ENCODE results near the gene ARFRP1. TPM values are rescaled to one million over a fixed set of nuclear protein-coding genes. Genes with fewer than 3 reads are reported as not detected.

The ARFRP1 gene
- polyA plus RNA-seq, 1 experiment = 23.8 TPM

DNA sequence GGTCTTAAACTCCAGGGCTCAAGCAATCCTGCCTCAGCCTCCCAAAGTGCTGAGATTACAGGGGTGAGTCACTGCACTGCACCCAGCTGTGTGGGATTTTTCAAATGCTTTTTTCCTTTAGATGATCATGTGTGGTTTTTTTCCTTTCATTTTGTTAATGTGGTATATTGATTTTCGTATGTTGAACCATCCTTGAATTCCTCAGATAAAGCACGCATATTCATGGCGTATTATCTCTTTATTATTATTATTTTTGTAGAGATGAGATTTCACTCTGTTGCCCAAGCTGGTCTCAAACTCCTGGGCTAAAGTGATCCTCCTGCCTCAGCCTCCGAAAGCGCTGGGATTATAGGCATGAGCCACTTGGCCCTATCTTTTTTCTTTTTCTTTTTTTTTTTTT lies 7.1 kb upstream of the ARFRP1 start:
- TF ChIP-seq, protein P1, sequence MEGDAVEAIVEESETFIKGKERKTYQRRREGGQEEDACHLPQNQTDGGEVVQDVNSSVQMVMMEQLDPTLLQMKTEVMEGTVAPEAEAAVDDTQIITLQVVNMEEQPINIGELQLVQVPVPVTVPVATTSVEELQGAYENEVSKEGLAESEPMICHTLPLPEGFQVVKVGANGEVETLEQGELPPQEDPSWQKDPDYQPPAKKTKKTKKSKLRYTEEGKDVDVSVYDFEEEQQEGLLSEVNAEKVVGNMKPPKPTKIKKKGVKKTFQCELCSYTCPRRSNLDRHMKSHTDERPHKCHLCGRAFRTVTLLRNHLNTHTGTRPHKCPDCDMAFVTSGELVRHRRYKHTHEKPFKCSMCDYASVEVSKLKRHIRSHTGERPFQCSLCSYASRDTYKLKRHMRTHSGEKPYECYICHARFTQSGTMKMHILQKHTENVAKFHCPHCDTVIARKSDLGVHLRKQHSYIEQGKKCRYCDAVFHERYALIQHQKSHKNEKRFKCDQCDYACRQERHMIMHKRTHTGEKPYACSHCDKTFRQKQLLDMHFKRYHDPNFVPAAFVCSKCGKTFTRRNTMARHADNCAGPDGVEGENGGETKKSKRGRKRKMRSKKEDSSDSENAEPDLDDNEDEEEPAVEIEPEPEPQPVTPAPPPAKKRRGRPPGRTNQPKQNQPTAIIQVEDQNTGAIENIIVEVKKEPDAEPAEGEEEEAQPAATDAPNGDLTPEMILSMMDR (IDR thresholded peaks at IDR 0.05; ENCODE audit: low read depth, low read length) = no peak
- peaks cover 27% of the 10 kb centered on the region for H3K9me3 ChIP-seq (ENCODE audit: control insufficient read depth, insufficient read depth, low read length)
- no peak for DNase-seq (ENCODE audit: low read depth, low spot score)
- no peaks in the 10 kb centered on the region for H3K27me3 ChIP-seq (ENCODE audit: control insufficient read depth, insufficient read depth, low read length)
- no peak overlapping the region for H3K4me3 ChIP-seq (ENCODE audit: low read depth, low read length)
- ChIA-PET POLR2A (no interaction called here), CTCF (no interaction called here)
- H3K27ac ChIP-seq (ENCODE audit: low read depth, low read length) = no peak overlapping the region

DNA sequence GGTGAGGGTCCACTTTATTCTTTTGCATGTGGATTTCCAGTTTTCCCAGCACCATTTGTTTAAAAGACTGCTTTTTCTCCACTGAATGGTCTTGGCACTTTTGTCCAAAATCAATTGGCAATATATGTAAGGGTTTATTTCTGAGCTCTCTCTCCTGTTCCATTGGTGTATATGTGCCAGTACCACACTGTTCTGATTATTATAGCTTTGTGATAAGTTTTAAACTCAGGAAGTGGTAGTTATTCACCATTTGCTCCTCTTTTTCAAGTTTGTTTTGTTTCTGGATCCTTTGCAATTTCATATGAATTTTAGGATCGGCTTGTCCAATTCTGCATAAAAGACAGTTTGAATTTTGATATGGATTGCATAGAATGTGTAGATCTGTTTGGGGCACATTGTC lies 4.4 kb upstream of the ARFRP1 start:
- Histone ChIP-seq H3K9me3 (ENCODE audit: control insufficient read depth, insufficient read depth, low read length) (peaks cover 18% of the 10 kb centered on the region), H3K27me3 (ENCODE audit: control insufficient read depth, insufficient read depth, low read length) (no peaks in the 10 kb centered on the region), H3K27ac (ENCODE audit: low read depth, low read length) (no peak overlapping the region), H3K4me3 (ENCODE audit: low read depth, low read length) (no peak overlapping the region)
- TF ChIP-seq, protein P1 (IDR thresholded peaks at IDR 0.05; ENCODE audit: low read depth, low read length) = no peak
- DNase-seq (ENCODE audit: low read depth, low spot score) = no peak
- CTCF ChIA-PET = no interaction called here
- POLR2A ChIA-PET = no interaction called here

DNA sequence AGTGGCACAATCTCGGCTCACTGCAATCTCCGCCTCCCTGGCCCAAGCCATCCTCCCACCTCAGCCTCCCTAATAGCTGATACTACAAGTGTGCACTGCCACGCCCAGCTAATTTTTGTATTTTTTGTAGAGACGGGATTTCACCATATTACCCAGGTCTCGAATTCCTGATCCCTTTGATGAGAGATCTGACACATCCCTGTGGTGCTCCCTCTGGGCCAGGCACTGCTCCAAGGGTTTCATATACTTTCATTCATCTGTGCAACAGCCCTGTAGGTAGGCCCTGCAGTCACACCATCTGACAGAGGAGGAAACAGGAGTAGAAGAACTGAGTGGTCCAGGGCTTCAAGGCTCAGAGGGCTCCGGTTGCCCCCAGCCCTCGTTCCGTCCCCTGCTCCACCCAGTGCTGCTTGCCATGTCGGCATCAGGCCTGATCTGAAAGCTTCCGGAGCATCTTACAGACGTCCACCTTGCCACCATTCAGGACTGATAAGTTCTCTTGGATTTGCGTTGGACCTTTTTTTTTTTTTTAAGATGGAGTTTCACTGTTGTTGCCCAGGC lies 3.4 kb upstream of the ARFRP1 start:
- DNase-seq (ENCODE audit: low read depth, low spot score) = no peak

DNA sequence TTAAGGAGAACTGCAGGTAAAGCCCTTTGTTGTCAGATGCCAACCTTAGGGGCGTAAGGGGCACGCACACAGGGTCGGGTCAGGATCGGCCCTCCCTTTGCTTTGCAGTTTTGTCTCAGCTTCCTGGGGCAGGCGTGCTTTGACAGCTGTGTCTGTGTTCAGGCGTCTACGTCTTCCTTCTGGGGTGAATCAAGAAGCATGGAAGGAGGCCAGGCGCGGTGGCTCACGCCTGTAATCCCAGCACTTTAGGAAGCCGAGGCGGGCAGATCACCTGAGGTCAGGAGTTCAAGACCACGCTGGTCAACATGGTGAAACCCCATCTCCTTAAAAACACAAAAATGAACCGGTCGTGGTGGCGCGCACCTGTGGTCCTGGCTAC lies 1.4 kb upstream of the ARFRP1 start:
- CTCF ChIA-PET = no interaction called here
- Histone ChIP-seq H3K9me3 (ENCODE audit: control insufficient read depth, insufficient read depth, low read length) (peaks cover 5% of the 10 kb centered on the region), H3K4me3 (ENCODE audit: low read depth, low read length) (peak overlapping the region; percentile 81), H3K27me3 (ENCODE audit: control insufficient read depth, insufficient read depth, low read length) (no peaks in the 10 kb centered on the region), H3K27ac (ENCODE audit: low read depth, low read length) (no peak overlapping the region)
- TF ChIP-seq, protein P1 (IDR thresholded peaks at IDR 0.05; ENCODE audit: low read depth, low read length) = no peak
- no peak for DNase-seq (ENCODE audit: low read depth, low spot score)
- POLR2A ChIA-PET = interaction anchor here (2.3 kb wide), 1 partner anchor 51 kb away, joined by 9 read pairs; the partner anchor contains the start of gene RTEL1

More for the DNA sequence above, 3.4 kb upstream of the ARFRP1 start:
- Histone ChIP-seq H3K4me3 (ENCODE audit: low read depth, low read length) (no peak overlapping the region), H3K27me3 (ENCODE audit: control insufficient read depth, insufficient read depth, low read length) (no peaks in the 10 kb centered on the region), H3K27ac (ENCODE audit: low read depth, low read length) (no peak overlapping the region), H3K9me3 (ENCODE audit: control insufficient read depth, insufficient read depth, low read length) (peaks cover 18% of the 10 kb centered on the region)
- TF ChIP-seq, protein P1 (IDR thresholded peaks at IDR 0.05; ENCODE audit: low read depth, low read length) = no peak
- ChIA-PET POLR2A (interaction anchor here (0.7 kb wide), 1 partner anchor 17 kb away, joined by 4 read pairs; no protein-coding TSS in a partner anchor), CTCF (no interaction called here)

DNA sequence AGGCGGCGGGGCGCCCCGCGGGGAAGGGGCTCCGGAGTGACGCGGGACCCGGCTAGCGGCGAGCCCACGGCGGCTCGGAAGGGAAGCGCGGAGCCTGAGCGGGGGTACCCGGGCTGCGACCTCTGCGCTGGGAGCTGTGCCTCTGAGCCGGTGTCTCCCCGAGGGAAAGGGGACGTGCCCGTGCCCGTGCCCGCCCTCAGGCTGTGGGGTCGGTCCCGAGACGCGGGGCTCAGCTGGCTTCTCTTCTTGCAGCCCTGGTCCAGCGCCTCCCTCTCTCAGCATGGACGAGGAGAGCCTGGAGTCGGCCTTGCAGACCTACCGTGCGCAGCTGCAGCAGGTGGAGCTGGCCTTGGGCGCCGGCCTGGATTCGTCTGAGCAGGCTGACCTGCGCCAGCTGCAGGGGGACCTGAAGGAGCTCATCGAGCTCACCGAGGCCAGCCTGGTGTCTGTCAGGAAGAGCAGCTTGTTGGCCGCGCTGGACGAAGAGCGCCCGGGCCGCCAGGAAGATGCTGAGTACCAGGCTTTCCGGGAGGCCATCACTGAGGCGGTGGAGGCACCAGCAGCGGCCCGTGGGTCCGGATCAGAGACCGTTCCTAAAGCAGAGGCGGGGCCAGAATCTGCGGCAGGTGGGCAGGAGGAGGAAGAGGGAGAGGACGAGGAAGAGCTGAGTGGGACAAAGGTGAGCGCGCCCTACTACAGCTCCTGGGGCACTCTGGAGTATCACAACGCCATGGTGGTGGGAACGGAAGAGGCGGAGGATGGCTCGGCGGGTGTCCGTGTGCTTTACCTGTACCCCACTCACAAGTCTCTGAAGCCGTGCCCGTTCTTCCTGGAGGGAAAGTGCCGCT lies 749 bp upstream of the ARFRP1 start:
- H3K9me3 ChIP-seq (ENCODE audit: control insufficient read depth, insufficient read depth, low read length) = peaks cover 3% of the 10 kb centered on the region; the same call in 1 of the 2 replicates
- H3K4me3 ChIP-seq (ENCODE audit: low read depth, low read length) = peak overlapping the region; percentile 81
- H3K27me3 ChIP-seq (ENCODE audit: control insufficient read depth, insufficient read depth, low read length) = no peaks in the 10 kb centered on the region
- TF ChIP-seq, protein P1 (IDR thresholded peaks at IDR 0.05; ENCODE audit: low read depth, low read length) = no peak
- DNase-seq (ENCODE audit: low read depth, low spot score) = no peak
- ChIA-PET POLR2A (interaction anchor here (0.6 to 2.3 kb wide), 8 partner anchors 10 to 249 kb away, joined by 3 to 15 read pairs (median 4); partner anchors contain the start of genes LIME1, RTEL1 and TPD52L2), CTCF (interaction anchor here (0.5 kb wide), 1 partner anchor 15 kb away, joined by 3 read pairs; no protein-coding TSS in a partner anchor)
- no peak overlapping the region for H3K27ac ChIP-seq (ENCODE audit: low read depth, low read length)
